ENCODE data around the gene RRP8.

The RRP8 gene

GRCh38 chr11:6619004-6619745 is 15.8 kb upstream of the RRP8 start, which contains the start of gene TPP1:
TSS of gene TPP1 (minus strand) at chr11:6619422. CDS start at chr11:6619400, 22 bp downstream.
- in situ Hi-C loops (cut with MboI; ENCODE audit: low sequenced_read_pairs), result loop anchor here (10.0 kb wide), 1 partner anchor 56 kb away; no protein-coding TSS in a partner anchor

GRCh38 chr11:6618117-6619003 is 14.9 kb upstream of the RRP8 start:
- in situ Hi-C loops (cut with MboI; ENCODE audit: low sequenced_read_pairs), result loop anchor here (10.0 kb wide), 1 partner anchor 56 kb away; no protein-coding TSS in a partner anchor

- in situ Hi-C loops (cut with MboI; ENCODE audit: low sequenced_read_pairs), result loop anchor here (10.0 kb wide), 1 partner anchor 57 kb away; no protein-coding TSS in a partner anchor
These were observed 13.9 kb upstream of the RRP8 start for GRCh38 chr11:6617315-6617781.

GRCh38 chr11:6616596-6617250 is 13.3 kb upstream of the RRP8 start:
- in situ Hi-C loops (cut with MboI; ENCODE audit: low sequenced_read_pairs), result loop anchor here (10.0 kb wide), 1 partner anchor 58 kb away; no protein-coding TSS in a partner anchor

- in situ Hi-C loops (cut with MboI; ENCODE audit: low sequenced_read_pairs), result loop anchor here (10.0 kb wide), 1 partner anchor 59 kb away; no protein-coding TSS in a partner anchor
These were observed 12.6 kb upstream of the RRP8 start for GRCh38 chr11:6615882-6616585.

- in situ Hi-C loops (cut with MboI; ENCODE audit: low sequenced_read_pairs), result loop anchor here (10.0 kb wide), 1 partner anchor 60 kb away; no protein-coding TSS in a partner anchor
These were observed 11.6 kb upstream of the RRP8 start for GRCh38 chr11:6615046-6615445.

- in situ Hi-C loops (cut with MboI; ENCODE audit: low sequenced_read_pairs), result loop anchor here (10.0 kb wide), 1 partner anchor 60 kb away; no protein-coding TSS in a partner anchor
These were observed 11.0 kb upstream of the RRP8 start for GRCh38 chr11:6614446-6614845.

GRCh38 chr11:6613496-6613895 is 10.1 kb upstream of the RRP8 start:
- in situ Hi-C loops (cut with MboI; ENCODE audit: low sequenced_read_pairs), result loop anchor here (10.0 kb wide), 1 partner anchor 61 kb away; no protein-coding TSS in a partner anchor

GRCh38 chr11:6612213-6613041 is 9.0 kb upstream of the RRP8 start, which contains the start of gene TAF10:
TSS of gene TAF10 (minus strand) at chr11:6612216. CDS start at chr11:6612189, 27 bp downstream.
- in situ Hi-C loops (cut with MboI; ENCODE audit: low sequenced_read_pairs), result loop anchor here (10.0 kb wide), 1 partner anchor 62 kb away; no protein-coding TSS in a partner anchor

- in situ Hi-C loops (cut with MboI; ENCODE audit: low sequenced_read_pairs), result loop anchor here (10.0 kb wide), 1 partner anchor 63 kb away; no protein-coding TSS in a partner anchor
These were observed 8.5 kb upstream of the RRP8 start for GRCh38 chr11:6611963-6612212.

- in situ Hi-C loops (cut with MboI; ENCODE audit: low sequenced_read_pairs), result loop anchor here (10.0 kb wide), 1 partner anchor 63 kb away; no protein-coding TSS in a partner anchor
These were observed 7.9 kb upstream of the RRP8 start for GRCh38 chr11:6611092-6611962.

- in situ Hi-C loops (cut with MboI; ENCODE audit: low sequenced_read_pairs), result loop anchor here (10.0 kb wide), 1 partner anchor 64 kb away; no protein-coding TSS in a partner anchor
These were observed 7.2 kb upstream of the RRP8 start for GRCh38 chr11:6610591-6610990.

- in situ Hi-C loops (cut with MboI; ENCODE audit: low sequenced_read_pairs), result loop anchor here (10.0 kb wide), 1 partner anchor 65 kb away; no protein-coding TSS in a partner anchor
These were observed 6.1 kb upstream of the RRP8 start for GRCh38 chr11:6609502-6610015.

- in situ Hi-C loops (cut with MboI; ENCODE audit: low sequenced_read_pairs), result no loop called here
These were observed 5.5 kb upstream of the RRP8 start for GRCh38 chr11:6608726-6609501.

- in situ Hi-C loops (cut with MboI; ENCODE audit: low sequenced_read_pairs), result no loop called here
These were observed 4.6 kb upstream of the RRP8 start for GRCh38 chr11:6608011-6608410.

- in situ Hi-C loops (cut with MboI; ENCODE audit: low sequenced_read_pairs), result no loop called here
These were observed 3.9 kb upstream of the RRP8 start for GRCh38 chr11:6607190-6607795.

Measured in HL-60/S4 (cell line).